Measurements from ENCODE around the gene NCOA7.
A peak's percentile ranks its signal among the peaks of the same experiment; 100 is the strongest.
"Not testable (repeated sequence)": the region's sequence is repeated elsewhere in the genome, so short reads cannot be mapped to it uniquely, and the experiment has no call there.

Gene NCOA7

DNA sequence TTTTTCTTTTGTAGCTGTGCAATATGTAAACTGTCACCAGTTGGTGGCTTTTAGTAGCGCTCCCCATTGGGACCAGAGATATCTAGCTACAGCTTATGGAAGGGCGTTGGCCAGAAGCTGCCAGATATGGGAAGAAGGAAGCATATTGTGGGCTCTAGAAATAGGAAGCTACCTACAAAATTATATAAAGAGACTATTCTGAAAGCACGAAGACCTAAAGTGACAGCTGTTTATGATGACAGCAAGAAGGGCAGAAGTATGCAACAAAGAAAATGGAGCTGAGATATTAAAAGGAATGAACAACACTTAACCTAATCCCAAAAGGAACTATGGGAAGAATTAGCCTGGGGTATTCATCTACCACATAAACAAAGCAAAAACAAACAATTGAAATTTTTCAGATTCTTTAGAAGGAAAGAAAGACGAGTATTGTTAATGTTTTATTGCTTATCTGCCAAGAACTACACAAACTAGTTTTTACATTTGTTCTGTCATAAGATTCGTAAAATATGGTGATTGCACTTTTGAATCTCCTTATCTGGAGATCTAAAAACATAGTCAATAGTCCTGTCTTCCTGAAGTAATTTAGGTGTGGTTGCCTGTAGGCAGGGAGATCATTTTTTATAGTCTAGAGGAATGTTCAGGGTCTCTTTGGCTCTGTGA, 81.6 kb downstream of the NCOA7 start:
- no peak for DNase-seq

DNA sequence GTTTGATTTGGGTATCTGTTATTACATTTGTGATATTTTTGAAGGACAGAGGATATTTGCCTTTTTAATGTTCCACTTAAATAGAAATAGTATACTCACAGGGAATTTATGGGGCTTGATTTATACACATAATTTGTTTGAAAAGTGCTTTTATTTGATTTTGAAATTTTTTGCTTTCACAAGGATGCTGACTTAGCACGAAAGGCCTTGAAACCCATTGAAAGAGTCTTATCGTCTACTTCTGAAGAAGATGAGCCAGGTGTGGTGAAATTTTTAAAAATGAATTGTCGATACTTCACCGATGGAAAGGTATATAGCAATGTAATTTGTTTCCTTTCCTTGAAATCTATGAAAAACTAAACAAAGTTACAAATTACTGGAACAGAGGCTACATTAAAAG, 91.5 kb downstream of the NCOA7 start:
- no peak for DNase-seq

DNA sequence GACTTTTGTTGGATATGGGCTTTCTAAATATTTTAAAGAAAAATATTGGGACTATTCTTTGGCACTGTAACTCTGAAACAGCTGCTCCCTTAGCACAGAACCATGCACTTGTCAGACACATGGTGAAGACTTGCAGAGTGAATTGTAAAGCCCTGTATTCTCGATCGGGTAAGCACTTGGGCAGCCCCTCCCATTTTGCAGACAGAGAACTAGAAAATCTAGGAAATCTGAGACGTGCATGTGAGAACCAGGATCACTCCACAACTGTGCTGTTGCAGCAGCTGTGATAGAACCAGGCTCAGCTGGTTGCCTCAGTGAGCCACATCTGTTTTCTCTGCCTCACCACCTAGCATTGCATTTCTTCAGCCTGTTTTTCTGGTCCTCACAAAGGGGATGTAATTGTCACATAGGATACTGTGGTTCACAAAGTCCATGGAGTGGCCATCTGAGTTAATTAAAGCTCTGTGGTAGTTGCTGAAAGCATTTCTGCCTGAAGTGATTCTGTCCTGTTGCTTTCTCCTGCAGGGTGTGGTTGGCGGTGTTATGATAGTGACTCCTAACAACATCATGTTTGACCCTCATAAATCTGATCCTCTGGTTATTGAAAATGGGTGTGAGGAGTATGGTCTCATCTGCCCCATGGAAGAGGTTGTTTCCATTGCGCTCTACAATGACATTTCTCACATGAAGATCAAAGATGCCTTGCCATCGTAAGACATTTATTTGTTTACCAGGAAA, 94.0 kb downstream of the NCOA7 start:
- DNase-seq, result no peak

- DNase-seq, result no peak
Measured at GRCh38 chr6:125886021-125886420, 95.3 kb downstream of the NCOA7 start.

DNA sequence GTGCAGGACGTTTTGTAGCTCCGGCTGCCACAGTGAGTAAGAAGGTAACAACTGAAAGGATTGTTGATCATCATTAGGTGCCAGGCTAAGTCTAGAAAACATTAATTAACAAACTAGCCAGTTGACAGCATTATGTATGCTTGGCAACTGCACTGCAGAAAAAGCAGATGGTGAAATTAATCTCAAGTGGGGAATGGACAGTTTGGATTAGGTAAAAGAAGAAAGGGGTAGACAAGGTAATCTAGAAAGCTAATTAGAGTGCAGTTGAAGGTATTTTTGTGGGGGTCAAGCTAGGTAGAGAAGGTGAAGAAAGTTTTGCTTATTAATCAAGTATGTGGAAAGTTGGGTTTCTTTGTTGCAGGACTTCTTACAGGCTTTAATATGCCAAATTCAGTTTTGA, 96.2 kb downstream of the NCOA7 start:
- DNase-seq, result no peak

- DNase-seq, result no peak
Measured at GRCh38 chr6:125887372-125887771, 96.6 kb downstream of the NCOA7 start.

DNA sequence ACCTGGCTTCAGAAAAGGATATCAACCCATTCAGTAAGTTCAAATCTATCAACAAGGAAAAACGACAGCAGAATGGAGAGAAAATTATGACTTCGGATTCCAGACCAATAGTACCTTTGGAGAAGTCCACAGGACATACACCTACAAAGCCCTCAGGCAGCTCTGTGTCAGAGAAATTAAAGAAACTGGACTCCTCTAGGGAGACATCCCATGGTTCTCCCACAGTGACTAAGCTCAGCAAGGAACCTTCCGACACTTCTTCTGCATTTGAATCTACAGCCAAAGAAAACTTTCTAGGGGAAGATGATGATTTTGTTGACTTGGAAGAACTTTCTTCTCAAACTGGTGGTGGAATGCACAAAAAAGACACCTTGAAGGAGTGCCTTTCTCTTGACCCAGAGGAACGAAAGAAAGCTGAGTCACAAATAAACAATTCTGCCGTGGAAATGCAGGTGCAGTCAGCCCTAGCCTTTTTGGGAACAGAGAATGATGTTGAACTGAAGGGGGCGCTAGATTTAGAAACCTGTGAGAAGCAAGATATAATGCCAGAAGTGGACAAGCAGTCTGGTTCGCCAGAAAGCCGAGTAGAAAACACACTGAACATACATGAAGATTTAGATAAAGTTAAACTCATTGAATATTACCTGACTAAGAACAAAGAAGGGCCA, 98.4 kb downstream of the NCOA7 start:
- no peak for DNase-seq

GRCh38 chr6:125899726-125900182, 109.0 kb downstream of the NCOA7 start:
- DNase-seq, result no peak

DNA sequence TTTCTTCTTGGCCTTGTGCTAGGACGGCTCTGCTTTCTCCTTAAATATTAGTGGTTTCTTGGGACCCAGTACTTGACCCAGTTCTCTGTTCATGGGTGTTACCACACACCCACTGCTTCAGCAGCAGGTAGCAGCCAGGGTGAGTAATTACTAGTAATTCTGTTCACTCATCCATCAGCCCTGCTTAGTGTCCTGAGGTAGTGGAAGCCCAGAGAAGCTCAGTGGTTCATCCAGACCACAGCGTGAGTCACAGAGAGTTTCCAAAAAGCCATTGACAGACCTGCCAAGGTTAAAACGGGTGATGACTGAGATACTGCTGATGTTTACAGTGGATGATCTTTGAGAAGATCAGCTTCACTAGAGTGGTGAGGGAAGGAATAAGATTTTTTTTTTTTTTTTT, 114.1 kb downstream of the NCOA7 start:
- DNase-seq, result no peak

- DNase-seq, result peak; percentile 23
Measured at GRCh38 chr6:125906158-125906998, 115.6 kb downstream of the NCOA7 start.

GRCh38 chr6:125910527-125910926, 119.8 kb downstream of the NCOA7 start:
- DNase-seq, result no peak

DNA sequence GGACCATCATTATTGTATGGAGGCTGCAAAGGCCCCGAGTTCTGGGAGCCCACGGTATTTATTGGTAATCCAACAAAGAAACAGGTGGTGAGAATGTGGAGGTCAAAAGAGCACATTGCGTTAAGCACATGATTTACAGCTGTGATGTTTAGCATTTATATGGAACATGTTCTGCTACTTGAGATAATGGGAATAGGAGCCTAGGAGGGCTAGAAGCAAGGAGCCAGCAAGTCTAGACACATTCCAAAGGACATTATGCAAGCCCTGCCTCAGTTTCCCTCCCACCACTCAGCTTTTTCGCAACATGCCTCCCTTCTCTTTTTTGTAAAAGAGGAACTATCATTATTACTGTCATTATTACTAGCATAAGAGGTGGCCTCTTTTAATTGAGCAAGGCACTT, 120.3 kb downstream of the NCOA7 start:
- DNase-seq, result not testable (repeated sequence)

- not testable (repeated sequence) for DNase-seq
Measured at GRCh38 chr6:125912430-125912829, 121.7 kb downstream of the NCOA7 start.

- no peak for DNase-seq
Measured at GRCh38 chr6:125913145-125913544, 122.4 kb downstream of the NCOA7 start.

- DNase-seq, result no peak
Measured at GRCh38 chr6:125913864-125914351, 123.1 kb downstream of the NCOA7 start.

DNA sequence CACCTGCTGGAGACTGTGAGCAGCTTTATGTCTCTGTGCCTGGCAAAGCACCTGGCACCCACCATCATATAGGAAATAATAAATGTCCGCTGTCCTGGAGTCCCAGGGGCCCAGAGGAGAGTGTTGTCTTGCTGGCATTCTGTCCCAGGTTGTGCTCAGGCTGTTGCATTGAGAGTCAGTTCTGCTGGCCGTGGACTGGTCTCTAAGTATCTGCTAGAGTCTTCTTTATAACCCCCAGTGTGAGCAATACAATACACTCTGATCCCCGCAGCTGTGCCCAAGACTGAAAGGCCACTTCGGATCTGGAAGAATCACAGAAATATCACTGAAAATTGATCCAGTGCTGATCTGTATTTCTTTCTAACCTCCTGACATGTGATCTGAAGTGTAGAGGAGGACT, 127.5 kb downstream of the NCOA7 start:
- DNase-seq, result no peak

GRCh38 chr6:125918681-125919566, 128.2 kb downstream of the NCOA7 start:
- DNase-seq, result peak; percentile 88

- DNase-seq, result no peak
Measured at GRCh38 chr6:125919618-125920017, 128.9 kb downstream of the NCOA7 start.

GRCh38 chr6:125922322-125922860, 131.6 kb downstream of the NCOA7 start:
- DNase-seq, result peak; percentile 95

DNA sequence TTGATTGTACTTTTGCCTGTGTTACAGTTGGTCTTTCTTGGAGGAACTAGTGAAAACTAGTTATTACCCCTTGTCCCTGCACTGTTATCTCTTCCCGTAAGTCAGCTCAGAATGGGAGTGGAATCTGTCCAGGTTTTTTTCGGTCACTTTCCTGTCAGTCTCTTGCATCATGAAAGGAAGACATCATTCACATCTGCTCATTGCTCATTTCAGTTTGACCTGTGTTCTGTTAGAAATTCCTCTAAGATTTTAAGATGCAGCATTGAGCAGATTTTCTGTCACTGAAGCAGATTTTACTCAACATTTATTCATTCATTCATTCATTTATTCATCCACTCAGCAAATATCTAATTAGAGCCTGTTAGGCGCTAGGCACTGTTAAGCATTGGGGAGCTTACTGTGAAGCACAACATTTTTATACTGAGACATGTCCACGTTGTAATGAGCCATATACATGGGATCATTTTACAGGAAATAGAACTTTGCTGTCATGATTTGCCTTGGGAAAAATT, 132.7 kb downstream of the NCOA7 start:
- DNase-seq, result no peak

- no peak for DNase-seq
Measured at GRCh38 chr6:125924169-125924568, 133.4 kb downstream of the NCOA7 start.
